ENCODE results near the gene S100A4.
A peak's percentile ranks its signal among the peaks of the same experiment; 100 is the strongest.

Gene S100A4

DNA sequence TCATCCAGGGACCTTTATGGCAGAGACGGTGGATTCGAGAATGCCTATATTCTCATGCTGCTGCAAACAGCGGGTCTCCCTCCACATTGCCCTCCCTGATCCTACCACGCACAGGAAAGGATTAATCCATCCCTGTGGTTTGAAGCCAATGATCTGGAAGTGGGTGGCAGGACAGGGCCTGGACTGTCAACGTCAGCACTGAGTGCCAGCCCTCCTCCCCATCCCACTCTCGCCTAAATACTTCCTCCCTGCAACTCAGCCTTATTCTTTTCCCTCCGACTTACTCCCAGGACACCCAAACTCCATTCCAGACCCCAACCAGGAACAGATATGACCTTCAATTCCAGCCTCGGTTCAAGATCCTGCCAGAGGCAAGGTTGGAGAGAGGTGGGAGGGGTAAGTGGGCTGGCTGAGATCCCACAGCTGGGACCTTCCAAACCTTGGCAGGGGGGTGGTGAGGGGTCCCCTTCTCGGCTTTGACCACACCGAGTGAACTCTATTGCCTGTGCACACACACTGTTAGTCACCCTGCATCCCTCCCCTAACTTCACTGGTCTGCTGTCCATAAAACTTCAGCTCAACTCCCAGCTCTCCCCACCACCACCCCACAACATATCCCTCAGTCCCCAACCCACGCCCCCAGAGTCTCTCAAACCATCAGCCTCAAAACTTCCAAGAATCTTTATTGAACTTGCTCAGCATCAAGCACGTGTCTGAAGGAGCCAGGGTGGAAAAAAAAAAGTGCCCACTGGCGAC is 2.5 kb downstream of the S100A4 start:
- H3K9me3 ChIP-seq (ENCODE audit: control insufficient read depth in 5 of 5, low read length in 5 of 5): no peaks in the 10 kb centered on the region
- H3K36me3 ChIP-seq (ENCODE audit: control insufficient read depth in 5 of 5, insufficient read depth in 5 of 5, low read length in 5 of 5): peaks cover 0 to 15% (median 3%) of the 10 kb centered on the region in 5 donors
- H3K27me3 ChIP-seq (ENCODE audit: control insufficient read depth in 5 of 5, insufficient read depth in 4 of 5, low read length in 5 of 5): no peaks in the 10 kb centered on the region
- peak overlapping the region in 3 of 5 donors; percentile 74 to 88 (median 84) for H3K4me3 ChIP-seq (ENCODE audit: low read depth in 1 of 5, low read length in 5 of 5)
- H3K4me1 ChIP-seq (ENCODE audit: control insufficient read depth in 5 of 5, insufficient read depth in 5 of 5, low read length in 5 of 5): peaks cover 18 to 77% (median 76%) of the 10 kb centered on the region in 5 donors
- H3K27ac ChIP-seq (ENCODE audit: low read depth, low read length): peak overlapping the region; percentile 84
- peak overlapping the region in 1 of 5 donors; percentile 48 for H3K9ac ChIP-seq (ENCODE audit: low read length in 5 of 5)

DNA sequence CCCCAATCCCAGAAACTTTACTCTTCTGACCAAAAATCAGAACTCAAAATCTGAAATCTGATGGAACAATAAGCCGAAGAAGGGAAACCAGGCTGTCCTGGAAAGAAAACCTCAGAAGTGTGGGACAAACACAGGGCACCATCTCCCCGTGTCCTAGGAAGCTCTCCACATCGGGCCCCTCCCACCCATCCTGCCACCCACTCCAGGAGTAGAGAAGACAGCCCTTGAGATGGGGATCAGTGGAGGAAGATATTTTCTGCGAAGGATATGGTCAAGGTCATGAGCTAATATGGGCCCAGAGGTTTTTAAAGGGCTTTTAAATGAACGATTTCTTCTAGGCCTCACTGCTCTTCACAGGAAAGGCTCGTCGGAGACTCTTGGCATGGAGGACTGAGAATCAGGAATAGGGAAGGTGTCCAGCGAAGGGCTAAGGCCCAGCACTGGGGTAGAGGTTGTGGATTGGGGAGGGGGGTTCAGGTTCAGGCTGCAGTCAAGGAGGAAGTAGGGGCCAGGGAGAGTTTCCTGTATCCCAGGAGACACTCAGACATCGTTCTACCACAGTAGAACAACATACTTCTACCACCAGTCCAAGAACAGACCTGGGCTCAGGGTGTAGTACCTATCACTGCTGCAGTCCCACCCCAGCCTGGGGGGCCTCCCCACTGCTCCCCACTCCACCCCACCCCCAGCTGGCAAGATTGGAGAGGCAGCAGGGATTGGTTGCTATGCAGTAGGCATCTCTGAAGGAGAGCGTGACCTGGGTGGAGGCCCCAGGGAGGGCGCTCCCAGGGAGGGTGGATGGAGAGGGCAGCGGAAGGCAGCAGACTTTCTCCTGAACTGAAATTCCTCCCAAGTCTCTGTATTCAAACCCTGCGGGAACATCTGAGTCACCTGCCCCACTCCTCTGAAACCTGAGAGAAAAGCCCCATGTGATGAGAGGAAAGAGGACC is 3.7 kb downstream of the S100A4 start:
- Histone ChIP-seq H3K9me3 (ENCODE audit: control insufficient read depth in 5 of 5, low read length in 5 of 5) (no peaks in the 10 kb centered on the region), H3K27me3 (ENCODE audit: control insufficient read depth in 5 of 5, insufficient read depth in 4 of 5, low read length in 5 of 5) (no peaks in the 10 kb centered on the region), H3K4me1 (ENCODE audit: control insufficient read depth in 5 of 5, insufficient read depth in 5 of 5, low read length in 5 of 5) (peaks cover 18 to 68% (median 64%) of the 10 kb centered on the region in 5 donors), H3K27ac (ENCODE audit: low read depth, low read length) (peak overlapping the region; percentile 2), H3K4me3 (ENCODE audit: low read depth in 1 of 5, low read length in 5 of 5) (no peak overlapping the region), H3K9ac (ENCODE audit: low read length in 5 of 5) (no peak overlapping the region), H3K36me3 (ENCODE audit: control insufficient read depth in 5 of 5, insufficient read depth in 5 of 5, low read length in 5 of 5) (peaks cover 0 to 15% (median 3%) of the 10 kb centered on the region in 5 donors)

DNA sequence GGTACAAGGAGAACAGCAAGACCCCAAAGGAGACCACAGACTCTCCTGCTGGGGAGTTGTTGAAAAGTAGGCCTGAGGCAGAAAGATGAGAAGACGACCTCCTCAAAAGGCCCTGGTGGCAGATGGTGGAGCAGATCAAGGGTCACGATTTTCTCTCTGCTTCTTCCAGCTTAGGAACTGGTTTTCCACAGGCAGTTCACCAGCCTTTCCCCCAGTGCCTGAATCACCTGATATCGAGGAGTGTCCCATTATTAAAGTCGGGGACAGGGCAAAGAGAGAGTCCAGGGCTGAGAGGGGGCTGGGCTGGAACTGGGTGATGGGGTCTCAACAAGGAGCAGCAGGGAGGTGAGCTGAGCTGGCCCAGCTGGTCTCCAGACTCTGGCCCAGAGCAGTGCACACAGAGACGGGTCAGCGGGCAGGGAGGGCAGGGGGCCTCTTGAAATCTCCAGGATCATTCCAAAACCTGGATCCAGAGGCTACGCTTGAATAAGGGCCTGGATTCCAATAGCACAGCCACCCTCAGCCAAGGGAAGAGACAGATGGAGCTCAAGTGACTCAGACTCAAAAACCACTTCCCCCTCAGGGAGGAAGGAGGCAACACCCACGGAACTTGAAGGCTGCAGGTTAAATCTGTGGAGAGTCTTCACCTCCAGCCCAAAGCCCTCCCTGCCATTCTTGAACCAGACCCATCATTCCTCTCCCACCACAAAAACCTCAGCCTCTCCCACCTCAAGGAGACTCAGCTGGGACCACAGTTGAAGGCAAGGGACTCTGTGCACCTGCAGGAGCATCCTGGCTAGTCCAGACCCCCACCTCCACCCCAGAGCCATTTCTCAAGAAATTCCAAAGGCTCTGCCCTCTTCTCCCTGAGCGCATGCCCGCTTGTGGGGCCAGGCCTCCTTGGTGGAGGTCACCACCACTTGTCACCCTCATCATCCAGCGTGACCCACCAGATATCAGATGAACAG is 4.9 kb downstream of the S100A4 start, which contains the start of gene S100A5:
TSS of gene S100A5 (minus strand) at position 541 of the 968 bp plus-strand sequence. CDS start 743 bp downstream, outside the sequence.
- Histone ChIP-seq H3K27ac (ENCODE audit: low read depth, low read length) (peak within 1 kb of the TSS; percentile 2), H3K4me3 (ENCODE audit: low read depth in 1 of 5, low read length in 5 of 5) (peak within 1 kb of the TSS in 1 of 5 donors; percentile 10), H3K36me3 (ENCODE audit: control insufficient read depth in 5 of 5, insufficient read depth in 5 of 5, low read length in 5 of 5) (peaks cover 0 to 15% (median 3%) of the 10 kb centered on the region in 5 donors), H3K9me3 (ENCODE audit: control insufficient read depth in 5 of 5, low read length in 5 of 5) (no peaks in the 10 kb centered on the region), H3K9ac (ENCODE audit: low read length in 5 of 5) (peak within 1 kb of the TSS in 1 of 5 donors; percentile 2), H3K4me1 (ENCODE audit: control insufficient read depth in 5 of 5, insufficient read depth in 5 of 5, low read length in 5 of 5) (peaks cover 16 to 66% (median 61%) of the 10 kb centered on the region in 5 donors), H3K27me3 (ENCODE audit: control insufficient read depth in 5 of 5, insufficient read depth in 4 of 5, low read length in 5 of 5) (no peaks in the 10 kb centered on the region)

DNA sequence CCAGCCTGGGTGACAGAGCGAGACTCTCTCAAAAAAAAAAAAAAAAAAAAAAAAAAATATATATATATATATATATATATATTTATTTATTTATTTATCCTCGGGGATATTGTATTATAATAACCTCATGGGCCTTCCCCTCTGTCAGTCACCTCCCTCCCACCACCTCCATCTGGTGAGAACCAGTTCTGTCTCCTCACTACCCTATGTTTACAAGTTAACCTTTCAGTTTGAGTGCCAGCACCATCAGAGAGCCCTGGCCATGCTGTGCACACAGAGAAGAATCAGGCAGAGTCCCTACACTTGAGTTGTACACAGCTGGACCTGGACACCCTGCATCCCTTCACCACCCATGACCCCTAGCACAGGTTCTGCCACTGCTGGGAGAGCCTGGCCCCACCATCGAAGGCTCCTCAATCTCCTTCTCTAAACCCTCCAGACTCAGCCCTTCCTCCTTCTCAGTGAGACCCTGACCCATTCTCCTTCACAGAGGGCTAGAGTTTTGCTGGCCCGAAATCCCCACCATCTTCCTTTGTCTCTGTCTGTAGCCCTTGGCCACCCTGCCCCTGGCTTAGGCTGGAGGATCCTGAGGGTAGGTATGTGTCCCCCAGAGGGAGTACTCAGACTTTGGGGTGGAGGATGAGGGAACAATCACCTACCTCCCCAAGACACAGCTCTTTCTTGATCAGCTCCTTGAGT is 6.1 kb downstream of the S100A4 start:
- H3K9me3 ChIP-seq (ENCODE audit: control insufficient read depth in 5 of 5, low read length in 5 of 5): no peaks in the 10 kb centered on the region
- no peaks in the 10 kb centered on the region for H3K27me3 ChIP-seq (ENCODE audit: control insufficient read depth in 5 of 5, insufficient read depth in 4 of 5, low read length in 5 of 5)
- H3K9ac ChIP-seq (ENCODE audit: low read length in 5 of 5): no peak overlapping the region
- no peak overlapping the region for H3K27ac ChIP-seq (ENCODE audit: low read depth, low read length)
- H3K4me1 ChIP-seq (ENCODE audit: control insufficient read depth in 5 of 5, insufficient read depth in 5 of 5, low read length in 5 of 5): peaks cover 6 to 66% (median 61%) of the 10 kb centered on the region in 5 donors
- peaks cover 0 to 18% (median 3%) of the 10 kb centered on the region in 5 donors for H3K36me3 ChIP-seq (ENCODE audit: control insufficient read depth in 5 of 5, insufficient read depth in 5 of 5, low read length in 5 of 5)
- no peak overlapping the region for H3K4me3 ChIP-seq (ENCODE audit: low read depth in 1 of 5, low read length in 5 of 5)

DNA sequence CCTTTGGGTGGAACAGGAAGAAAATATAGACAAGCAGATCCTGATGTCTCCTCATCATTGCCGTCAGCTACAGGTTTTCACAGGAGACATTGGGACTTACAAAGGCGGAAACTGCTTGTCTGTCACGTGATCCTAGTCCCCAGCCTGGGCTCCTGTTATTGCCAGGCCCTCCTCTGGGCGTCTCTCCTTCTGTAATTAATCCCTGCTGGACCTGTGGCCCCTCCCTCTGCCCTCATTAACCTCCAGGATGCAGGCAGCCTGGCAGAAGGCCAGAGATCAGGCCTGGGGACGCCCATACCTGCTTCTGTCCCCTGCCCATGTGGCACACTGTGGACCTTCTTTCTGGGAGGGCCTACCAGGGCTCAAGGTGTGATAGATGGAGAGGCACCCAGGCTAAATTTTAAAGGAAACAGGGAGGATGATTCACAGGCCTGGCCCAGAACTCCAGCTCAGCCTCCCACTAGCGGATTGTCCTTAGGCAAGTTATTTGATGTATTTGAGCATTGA is 7.2 kb downstream of the S100A4 start:
- no peaks in the 10 kb centered on the region for H3K27me3 ChIP-seq (ENCODE audit: control insufficient read depth in 5 of 5, insufficient read depth in 4 of 5, low read length in 5 of 5)
- H3K27ac ChIP-seq (ENCODE audit: low read depth, low read length): no peak overlapping the region
- peaks cover 4 to 66% (median 61%) of the 10 kb centered on the region in 5 donors for H3K4me1 ChIP-seq (ENCODE audit: control insufficient read depth in 5 of 5, insufficient read depth in 5 of 5, low read length in 5 of 5)
- H3K9ac ChIP-seq (ENCODE audit: low read length in 5 of 5): no peak overlapping the region
- H3K36me3 ChIP-seq (ENCODE audit: control insufficient read depth in 5 of 5, insufficient read depth in 5 of 5, low read length in 5 of 5): peaks cover 0 to 15% (median 0%) of the 10 kb centered on the region in 5 donors
- no peak overlapping the region for H3K4me3 ChIP-seq (ENCODE audit: low read depth in 1 of 5, low read length in 5 of 5)
- no peaks in the 10 kb centered on the region for H3K9me3 ChIP-seq (ENCODE audit: control insufficient read depth in 5 of 5, low read length in 5 of 5)

DNA sequence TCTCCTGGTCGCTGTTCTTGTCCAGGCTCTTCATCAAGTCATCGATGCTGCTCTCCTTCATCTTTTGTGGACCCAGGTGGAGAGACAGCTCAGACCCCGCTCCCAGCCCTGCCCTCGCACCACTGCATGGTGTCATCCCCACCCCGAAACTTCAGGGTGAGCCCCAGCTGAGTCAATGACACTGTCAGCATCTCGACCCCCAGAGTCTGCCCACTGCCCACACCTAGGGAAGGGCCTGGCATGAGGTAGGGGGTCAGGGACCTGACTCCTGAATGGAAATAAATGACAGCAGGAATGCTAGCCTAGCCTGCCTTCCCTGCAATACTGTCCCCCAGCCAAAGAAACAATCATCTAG is 8.3 kb downstream of the S100A4 start:
- H3K4me3 ChIP-seq (ENCODE audit: low read depth in 1 of 5, low read length in 5 of 5): no peak overlapping the region
- H3K9me3 ChIP-seq (ENCODE audit: control insufficient read depth in 5 of 5, low read length in 5 of 5): no peaks in the 10 kb centered on the region
- peaks cover 4 to 67% (median 53%) of the 10 kb centered on the region in 5 donors for H3K4me1 ChIP-seq (ENCODE audit: control insufficient read depth in 5 of 5, insufficient read depth in 5 of 5, low read length in 5 of 5)
- no peak overlapping the region for H3K9ac ChIP-seq (ENCODE audit: low read length in 5 of 5)
- H3K36me3 ChIP-seq (ENCODE audit: control insufficient read depth in 5 of 5, insufficient read depth in 5 of 5, low read length in 5 of 5): peaks cover 0 to 10% (median 0%) of the 10 kb centered on the region in 5 donors
- no peak overlapping the region for H3K27ac ChIP-seq (ENCODE audit: low read depth, low read length)
- no peaks in the 10 kb centered on the region for H3K27me3 ChIP-seq (ENCODE audit: control insufficient read depth in 5 of 5, insufficient read depth in 4 of 5, low read length in 5 of 5)

DNA sequence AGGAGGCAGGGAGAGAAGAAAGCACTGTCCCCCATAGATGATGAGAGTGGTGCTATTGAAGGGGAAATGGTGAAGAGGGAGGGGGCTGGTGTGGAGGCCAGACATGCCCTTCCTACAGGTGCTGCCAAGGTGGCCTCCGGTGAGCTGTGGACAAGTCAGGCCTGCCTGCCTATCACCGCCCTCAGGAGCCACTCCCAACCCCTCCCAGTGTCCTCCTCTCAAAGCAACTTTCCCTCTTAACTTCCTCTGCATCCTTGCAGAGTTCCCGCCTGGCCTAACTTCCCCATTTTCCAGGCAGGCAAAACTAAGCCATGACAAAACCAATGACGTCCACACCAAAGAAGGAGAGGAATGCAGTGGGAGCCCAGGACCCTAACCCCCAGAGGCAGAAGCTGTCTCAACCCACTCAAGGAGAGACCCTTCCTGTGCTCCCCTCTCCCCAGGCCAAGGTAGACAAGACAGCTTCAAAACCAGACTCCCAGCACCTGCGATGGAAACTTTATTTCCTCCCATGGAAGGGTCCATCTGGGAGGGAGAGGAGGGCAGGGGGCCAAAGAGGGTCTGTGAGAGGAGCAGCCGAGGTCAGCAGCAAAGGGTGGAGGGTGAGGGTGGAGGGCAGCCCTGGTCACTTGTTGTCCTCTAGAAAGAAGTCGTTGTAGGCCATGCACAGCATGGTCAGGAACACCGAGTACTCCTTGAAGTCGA is 8.8 kb downstream of the S100A4 start:
- H3K27ac ChIP-seq (ENCODE audit: low read depth, low read length): peak overlapping the region; percentile 99
- peaks cover 0 to 10% (median 0%) of the 10 kb centered on the region in 5 donors for H3K36me3 ChIP-seq (ENCODE audit: control insufficient read depth in 5 of 5, insufficient read depth in 5 of 5, low read length in 5 of 5)
- no peaks in the 10 kb centered on the region for H3K27me3 ChIP-seq (ENCODE audit: control insufficient read depth in 5 of 5, insufficient read depth in 4 of 5, low read length in 5 of 5)
- peak overlapping the region; percentile 76 to 100 (median 89) for H3K4me3 ChIP-seq (ENCODE audit: low read depth in 1 of 5, low read length in 5 of 5)
- no peaks in the 10 kb centered on the region for H3K9me3 ChIP-seq (ENCODE audit: control insufficient read depth in 5 of 5, low read length in 5 of 5)
- peak overlapping the region in 3 of 5 donors; percentile 59 to 88 (median 81) for H3K9ac ChIP-seq (ENCODE audit: low read length in 5 of 5)
- peaks cover 4 to 65% (median 48%) of the 10 kb centered on the region in 5 donors for H3K4me1 ChIP-seq (ENCODE audit: control insufficient read depth in 5 of 5, insufficient read depth in 5 of 5, low read length in 5 of 5)

DNA sequence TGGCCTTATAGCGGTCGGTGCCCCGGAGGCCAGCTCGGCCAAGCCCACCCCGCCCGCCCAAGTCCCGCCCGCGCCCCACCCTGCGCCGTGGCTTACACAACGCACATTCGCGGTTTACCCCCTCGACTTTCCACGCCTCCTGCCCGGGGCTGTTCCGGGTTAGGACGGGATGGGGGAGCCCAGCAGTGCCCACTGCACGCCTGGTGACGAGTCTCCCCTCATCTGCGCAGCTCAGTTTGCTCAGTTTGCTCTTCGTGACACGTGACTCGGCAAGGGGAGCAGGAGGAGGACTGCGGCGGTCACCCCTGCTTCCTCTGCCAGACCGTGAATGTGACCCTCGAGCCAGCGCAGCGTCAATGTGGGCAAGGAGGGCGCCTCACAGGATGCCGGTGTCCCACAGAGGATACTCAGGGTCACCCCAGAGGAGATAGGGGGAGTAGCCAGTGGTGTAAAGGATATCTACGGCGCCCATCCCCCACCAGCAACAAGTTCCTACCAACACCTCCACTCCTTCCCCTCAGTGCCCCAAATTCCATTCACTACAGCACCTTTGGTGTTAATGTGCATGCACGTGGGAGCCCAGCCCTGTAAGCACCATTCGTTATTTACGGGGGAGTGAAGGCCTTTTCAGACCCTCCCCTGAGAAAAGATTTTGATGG is 9.5 kb downstream of the S100A4 start:
- no peaks in the 10 kb centered on the region for H3K27me3 ChIP-seq (ENCODE audit: control insufficient read depth in 5 of 5, insufficient read depth in 4 of 5, low read length in 5 of 5)
- H3K36me3 ChIP-seq (ENCODE audit: control insufficient read depth in 5 of 5, insufficient read depth in 5 of 5, low read length in 5 of 5): peaks cover 0 to 10% (median 0%) of the 10 kb centered on the region in 5 donors
- no peaks in the 10 kb centered on the region for H3K9me3 ChIP-seq (ENCODE audit: control insufficient read depth in 5 of 5, low read length in 5 of 5)
- H3K4me1 ChIP-seq (ENCODE audit: control insufficient read depth in 5 of 5, insufficient read depth in 5 of 5, low read length in 5 of 5): peaks cover 4 to 58% (median 42%) of the 10 kb centered on the region in 5 donors
- peak overlapping the region; percentile 99 for H3K27ac ChIP-seq (ENCODE audit: low read depth, low read length)
- peak overlapping the region; percentile 80 to 99 (median 99) for H3K9ac ChIP-seq (ENCODE audit: low read length in 5 of 5)
- H3K4me3 ChIP-seq (ENCODE audit: low read depth in 1 of 5, low read length in 5 of 5): peak overlapping the region; percentile 76 to 100 (median 89)
